Right lobe of liver (tissue), 6 donors: ENCODE measurements around the gene TREX2. TPM values are rescaled to one million over a fixed set of nuclear protein-coding genes. Genes with fewer than 3 reads are reported as not detected.

ENCODE experiments used
- ATAC-seq, 4 donors: fragments of 200-7000 bp; cut with Tn5 transposase; one replicate each; pipeline ENCODE4 v1.9.1; 2020; ENCODE audit warnings: mild to moderate bottlenecking in 4 of 4, moderate library complexity in 4 of 4
- DNase-seq, 3 donors: peaks; one replicate each; pipeline ENCODE4 v3.0.0-alpha.2; 2020
- H3K27ac ChIP-seq, 3 donors: fragments of 200-600 bp; one replicate each; pipeline ENCODE4 v1.8.0; 2022
- H3K27me3 ChIP-seq, 2 donors: fragments of 200-600 bp; one replicate each; pipeline ENCODE4 v1.8.0; 2022
- H3K36me3 ChIP-seq, 4 donors: fragments of 200-600 bp; sonication (generic) in 1 of 4; one replicate each; pipeline versions ENCODE4 v1.5.1 to v1.8.0; 2017 to 2022; ENCODE audit warnings: control low read depth in 1 of 4
- H3K4me1 ChIP-seq, 4 donors: fragments of 200-600 bp; sonication (generic) in 1 of 4; one replicate each; pipeline versions ENCODE4 v1.5.1 to v1.8.0; 2017 to 2022; ENCODE audit warnings: control low read depth in 1 of 4
- H3K4me3 ChIP-seq, 3 donors: fragments of 200-600 bp; one replicate each; pipeline ENCODE4 v1.8.0; 2022
- H3K9me3 ChIP-seq, 4 donors: fragments of 200-600 bp; sonication (generic) in 1 of 4; one replicate each; pipeline versions ENCODE4 v1.5.1 to v1.8.0; 2017 to 2022; ENCODE audit warnings: control low read depth in 1 of 4
- CTCF ChIP-seq, 4 donors: fragments of 200-600 bp in 3 of 4; fragments of 450-650 bp in 1 of 4; IDR thresholded peaks; one replicate each; pipeline versions ENCODE4 v1.5.1 to v1.8.0; 2016 to 2022; ENCODE audit warnings: antibody characterized with exemption in 4 of 4, mild to moderate bottlenecking in 2 of 4
- POLR2A ChIP-seq: fragments of 450-650 bp; IDR thresholded peaks from one replicate; pipeline ENCODE4 v1.6.1; 2017; ENCODE audit warnings: antibody characterized with exemption, mild to moderate bottlenecking
- WGBS: methylation state at CpG from one replicate; pipeline ENCODE4 v1.1.6; 2018; ENCODE audit warnings: low coverage, low lambda C conversion rate; ENCODE audit not compliant: insufficient coverage; ENCODE audit errors: missing lambda C conversion rate; 5-methylcytosine and 5-hydroxymethylcytosine counted together
- intact Hi-C, 2 donors: fragments of 100-400 bp; cut with DNase I; formaldehyde crosslinking; loops; one replicate each; pipeline versions ENCODE4 v1.11.2 to v1.14.1; 2022
- total RNA-seq, 6 experiments: library from RNA; depleted of rRNA in 2 of 6; stranded (reverse); fragments of >200 nt in 2 of 6; fragmentation: NEBNext Ultra II Directional in 3 of 6; extraction: Animal tissue kit (Norgen Biotek cat#: 25700) in 3 of 6; gene quantifications; one replicate each; pipeline versions ENCODE4 v1.1.0 to v1.2.4, GENCODE V29; 2016 to 2023
- donor health status: DM: no; HTN: yes; CAD: no.
- donor health status: DM: no; HTN: no; CAD: no.
- donor health status: DM: no; HTN: no; CAD: no.
- donor health status: DM: no; HTN: yes; CAD: no.
- donor health status: DM: no; HTN: yes; CAD: no.

The TREX2 gene
- total RNA-seq, 6 experiments from 2014 or later, result 0.18 to 0.46 (median 0.23) TPM; not detected in 2

GRCh38 chrX:153430796-153431195, 15.1 kb downstream of the TREX2 start:
- Histone ChIP-seq H3K9me3 (no peaks in the 10 kb centered on the region), H3K4me1 (no peaks in the 10 kb centered on the region), H3K27me3 (peaks cover 0 to 7% of the 10 kb centered on the region in 2 donors), H3K4me3 (no peak overlapping the region), H3K36me3 (no peaks in the 10 kb centered on the region), H3K27ac (no peak overlapping the region)
- 84% methylated on average over 5 of the region's 6 CpGs for WGBS
- intact Hi-C loops, result no loop called here
- ATAC-seq (no peak), DNase-seq (no peak)
- no peak for TF ChIP-seq CTCF (IDR thresholded peaks at IDR 0.05)
- no peak for TF ChIP-seq POLR2A

- no peaks in the 10 kb centered on the region for H3K4me1 ChIP-seq
- no peak overlapping the region for H3K27ac ChIP-seq
- DNase-seq (no peak), ATAC-seq (no peak)
- TF ChIP-seq CTCF (IDR thresholded peaks at IDR 0.05) (no peak), POLR2A (no peak)
- H3K4me3 ChIP-seq, result no peak overlapping the region
- H3K36me3 ChIP-seq, result no peaks in the 10 kb centered on the region
- intact Hi-C loops, result no loop called here
- WGBS, result 62% methylated on average over 2 of the region's 3 CpGs
- H3K27me3 ChIP-seq, result peaks cover 0 to 3% of the 10 kb centered on the region in 2 donors
- H3K9me3 ChIP-seq, result no peaks in the 10 kb centered on the region
Measured at GRCh38 chrX:153426204-153426603, 19.7 kb downstream of the TREX2 start.

- TF ChIP-seq CTCF (IDR thresholded peaks at IDR 0.05) (no peak), POLR2A (no peak)
- intact Hi-C loops, result no loop called here
- Histone ChIP-seq H3K9me3 (no peaks in the 10 kb centered on the region), H3K27me3 (no peaks in the 10 kb centered on the region), H3K4me1 (no peaks in the 10 kb centered on the region), H3K27ac (no peak overlapping the region), H3K4me3 (no peak overlapping the region), H3K36me3 (no peaks in the 10 kb centered on the region)
- 52% methylated on average over 8 of the region's 8 CpGs for WGBS
- DNase-seq (peak; percentile 51 to 77 (median 71)), ATAC-seq (peak; percentile 34 to 82 (median 58))
Measured at GRCh38 chrX:153423652-153424051, 22.2 kb downstream of the TREX2 start.

GRCh38 chrX:153421856-153422255, 24.0 kb downstream of the TREX2 start:
- TF ChIP-seq POLR2A, result no peak
- TF ChIP-seq CTCF (IDR thresholded peaks at IDR 0.05), result no peak
- H3K36me3 ChIP-seq, result no peaks in the 10 kb centered on the region
- no peaks in the 10 kb centered on the region for H3K4me1 ChIP-seq
- intact Hi-C loops, result no loop called here
- no peaks in the 10 kb centered on the region for H3K9me3 ChIP-seq
- 90% methylated on average over 4 of the region's 18 CpGs for WGBS
- no peaks in the 10 kb centered on the region for H3K27me3 ChIP-seq
- H3K4me3 ChIP-seq, result no peak overlapping the region
- H3K27ac ChIP-seq, result no peak overlapping the region
- DNase-seq (no peak), ATAC-seq (no peak)
